ENCODE data around the gene DTYMK. TPM values are rescaled to one million over a fixed set of nuclear protein-coding genes. Genes with fewer than 3 reads are reported as not detected.

DTYMK gene
- polyA plus RNA-seq, 2 of the 4 experiments (the other 2 are of a cell fraction), result 68.7 to 99.5 TPM

DNA sequence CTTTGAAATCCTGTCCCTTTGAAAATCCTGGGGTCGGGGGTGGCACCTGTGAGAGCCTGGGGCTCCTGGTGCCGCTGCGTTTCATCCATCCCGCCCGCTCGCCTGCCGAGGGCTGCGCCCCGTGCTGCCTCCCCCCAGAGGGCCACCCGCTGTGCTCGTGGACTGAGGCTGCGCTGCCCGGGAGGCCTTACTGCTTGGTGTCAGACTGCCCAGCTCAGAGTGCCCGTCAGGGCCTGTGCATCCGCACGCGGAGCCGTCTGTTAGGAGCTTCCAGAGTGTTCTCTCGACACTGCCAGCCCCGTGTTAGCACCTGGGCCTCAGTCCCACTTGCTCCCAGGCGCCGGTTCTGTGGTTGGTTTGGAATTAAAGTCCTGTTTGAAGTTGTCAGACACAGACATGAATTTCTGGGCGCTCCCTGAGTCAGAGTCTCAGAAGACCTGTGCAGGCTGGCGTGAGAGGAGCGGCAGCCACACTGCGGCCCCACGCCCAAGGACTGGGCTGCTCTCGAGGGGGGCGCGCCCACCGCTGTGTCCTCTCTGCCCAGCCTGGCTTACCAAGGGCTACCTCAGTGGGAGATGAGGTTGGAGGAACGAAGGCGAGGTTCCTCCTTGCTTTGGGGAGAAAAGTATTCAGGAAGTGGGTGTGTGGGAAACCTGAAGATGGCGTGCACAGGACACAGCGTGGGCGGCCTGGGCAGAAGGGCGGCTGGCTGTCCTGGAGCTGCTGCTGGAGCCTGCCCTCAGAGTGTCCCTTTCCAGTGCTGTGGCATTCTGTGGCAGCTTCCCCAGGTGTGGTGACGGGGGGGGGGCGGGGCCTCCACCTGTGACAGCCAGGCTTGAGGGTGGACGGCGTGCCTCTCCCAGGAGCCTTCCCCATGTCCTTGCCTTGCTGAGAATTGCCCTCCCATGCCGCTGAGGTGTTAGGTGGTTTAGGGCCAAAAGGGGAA lies 14.1 kb downstream of the DTYMK start:
- H3K4me1 ChIP-seq, result no peaks in the 10 kb centered on the region
- TF ChIP-seq ZSCAN20 (CRISPR knock-in tag; IDR thresholded peaks at IDR 0.05), result no peak
- TF ChIP-seq FOSL2 (IDR thresholded peaks at IDR 0.05), result no peak
- TF ChIP-seq FOSL2 (CRISPR knock-in tag; IDR thresholded peaks at IDR 0.05), result no peak
- TF ChIP-seq, protein P1, sequence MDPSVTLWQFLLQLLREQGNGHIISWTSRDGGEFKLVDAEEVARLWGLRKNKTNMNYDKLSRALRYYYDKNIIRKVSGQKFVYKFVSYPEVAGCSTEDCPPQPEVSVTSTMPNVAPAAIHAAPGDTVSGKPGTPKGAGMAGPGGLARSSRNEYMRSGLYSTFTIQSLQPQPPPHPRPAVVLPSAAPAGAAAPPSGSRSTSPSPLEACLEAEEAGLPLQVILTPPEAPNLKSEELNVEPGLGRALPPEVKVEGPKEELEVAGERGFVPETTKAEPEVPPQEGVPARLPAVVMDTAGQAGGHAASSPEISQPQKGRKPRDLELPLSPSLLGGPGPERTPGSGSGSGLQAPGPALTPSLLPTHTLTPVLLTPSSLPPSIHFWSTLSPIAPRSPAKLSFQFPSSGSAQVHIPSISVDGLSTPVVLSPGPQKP (IDR thresholded peaks at IDR 0.05; ENCODE audit: low read depth, low read length), result no peak
- TF ChIP-seq PHF8 (IDR thresholded peaks at IDR 0.05; ENCODE audit: borderline replicate concordance, low read depth), result no peak
- no peak for TF ChIP-seq RNF2 (IDR thresholded peaks at IDR 0.05; ENCODE audit: borderline replicate concordance, low read depth)
- TF ChIP-seq ZNF302 (CRISPR knock-in tag; IDR thresholded peaks at IDR 0.05), result no peak
- no peak for TF ChIP-seq KDM1A (IDR thresholded peaks at IDR 0.05; ENCODE audit: low read depth)
- TF ChIP-seq HDAC2 (IDR thresholded peaks at IDR 0.05), result no peak
- no peak for TF ChIP-seq CHD2 (IDR thresholded peaks at IDR 0.05; ENCODE audit: low read length, partially characterized antibody)
- TF ChIP-seq MAZ (IDR thresholded peaks at IDR 0.05; ENCODE audit: borderline replicate concordance, low read depth, low read length), result no peak
- no peak for TF ChIP-seq BHLHE40 (IDR thresholded peaks at IDR 0.05; ENCODE audit: low read depth, low read length)
- TF ChIP-seq ZC3H11A (IDR thresholded peaks at IDR 0.05), result no peak
- no peak for TF ChIP-seq EP300 (IDR thresholded peaks at IDR 0.05)
- no peak for TF ChIP-seq RCOR1 (IDR thresholded peaks at IDR 0.05; ENCODE audit: low read depth, low read length)
- TF ChIP-seq CHD4 (IDR thresholded peaks at IDR 0.05; ENCODE audit: borderline replicate concordance), result no peak
- TF ChIP-seq, protein P2, sequence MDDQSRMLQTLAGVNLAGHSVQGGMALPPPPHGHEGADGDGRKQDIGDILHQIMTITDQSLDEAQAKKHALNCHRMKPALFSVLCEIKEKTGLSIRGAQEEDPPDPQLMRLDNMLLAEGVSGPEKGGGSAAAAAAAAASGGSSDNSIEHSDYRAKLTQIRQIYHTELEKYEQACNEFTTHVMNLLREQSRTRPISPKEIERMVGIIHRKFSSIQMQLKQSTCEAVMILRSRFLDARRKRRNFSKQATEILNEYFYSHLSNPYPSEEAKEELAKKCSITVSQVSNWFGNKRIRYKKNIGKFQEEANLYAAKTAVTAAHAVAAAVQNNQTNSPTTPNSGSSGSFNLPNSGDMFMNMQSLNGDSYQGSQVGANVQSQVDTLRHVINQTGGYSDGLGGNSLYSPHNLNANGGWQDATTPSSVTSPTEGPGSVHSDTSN (IDR thresholded peaks at IDR 0.05), result no peak
- no peak for FAIRE-seq
- DNase-seq (ENCODE audit: low read depth in 1 of 2, low spot score in 1 of 2), result no peak
- WGBS (ENCODE audit: missing lambda C conversion rate), result 93% methylated on average over 38 of the region's 42 CpGs
- CTCF ChIA-PET, result no interaction called here
- H3K4me3 ChIP-seq, result no peak overlapping the region
- no peak for ATAC-seq
- H3K9me3 ChIP-seq, result no peaks in the 10 kb centered on the region
- POLR2A ChIA-PET, result no interaction called here
- H3K27ac ChIP-seq, result no peak overlapping the region
- no peak overlapping the region for H3K4me2 ChIP-seq

DNA sequence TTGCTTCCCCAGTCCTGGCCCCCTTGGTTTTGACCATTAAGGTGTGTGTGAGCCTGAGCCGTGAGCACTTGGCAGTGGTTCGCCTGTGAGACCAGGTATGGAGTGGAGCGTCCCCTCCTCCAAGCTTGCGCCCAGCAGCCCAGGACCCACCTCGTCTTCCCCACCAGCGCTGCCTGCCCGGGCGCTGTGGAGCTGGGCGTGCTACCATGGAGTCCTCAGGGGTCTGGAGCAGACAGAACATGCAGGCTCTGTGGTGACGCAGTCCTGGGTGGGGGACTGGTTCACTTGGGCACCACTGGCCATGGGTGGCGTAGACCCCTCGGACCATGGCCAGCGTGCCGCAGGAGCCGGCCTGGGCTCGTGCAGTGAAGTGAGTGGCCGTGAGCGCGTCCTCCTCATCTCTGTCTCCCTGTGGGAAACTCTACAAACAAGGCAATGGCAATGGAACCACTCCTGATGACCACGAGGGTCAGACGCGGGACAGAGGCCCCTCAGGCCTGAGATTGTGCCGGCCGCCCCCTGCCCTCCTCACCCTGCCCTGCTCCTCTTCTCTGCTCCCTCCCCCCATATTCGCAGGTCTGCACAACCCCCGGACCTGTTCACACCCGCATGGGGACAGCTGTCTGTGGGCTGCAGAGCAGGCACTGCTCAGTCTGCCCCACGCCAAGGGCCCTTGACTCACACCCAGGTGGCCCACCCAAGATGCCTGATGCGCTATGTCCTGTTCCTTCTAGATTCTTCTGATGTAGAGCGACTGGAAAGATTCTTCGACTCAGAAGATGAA lies 15.0 kb downstream of the DTYMK start:
- FAIRE-seq (no peak), DNase-seq (ENCODE audit: low read depth in 1 of 2, low spot score in 1 of 2) (no peak), ATAC-seq (no peak)
- TF ChIP-seq CHD2 (IDR thresholded peaks at IDR 0.05; ENCODE audit: low read length, partially characterized antibody) (no peak), FOXS1 (CRISPR knock-in tag; IDR thresholded peaks at IDR 0.05) (no peak), ZFP36 (IDR thresholded peaks at IDR 0.05; ENCODE audit: borderline replicate concordance, partially characterized antibody) (no peak), TP53 (CRISPR knock-in tag; IDR thresholded peaks at IDR 0.05) (no peak), CEBPB (IDR thresholded peaks at IDR 0.05) (no peak), CBX2 (IDR thresholded peaks at IDR 0.05; ENCODE audit: borderline replicate concordance, low read depth) (no peak)
- TF ChIP-seq, protein P3, sequence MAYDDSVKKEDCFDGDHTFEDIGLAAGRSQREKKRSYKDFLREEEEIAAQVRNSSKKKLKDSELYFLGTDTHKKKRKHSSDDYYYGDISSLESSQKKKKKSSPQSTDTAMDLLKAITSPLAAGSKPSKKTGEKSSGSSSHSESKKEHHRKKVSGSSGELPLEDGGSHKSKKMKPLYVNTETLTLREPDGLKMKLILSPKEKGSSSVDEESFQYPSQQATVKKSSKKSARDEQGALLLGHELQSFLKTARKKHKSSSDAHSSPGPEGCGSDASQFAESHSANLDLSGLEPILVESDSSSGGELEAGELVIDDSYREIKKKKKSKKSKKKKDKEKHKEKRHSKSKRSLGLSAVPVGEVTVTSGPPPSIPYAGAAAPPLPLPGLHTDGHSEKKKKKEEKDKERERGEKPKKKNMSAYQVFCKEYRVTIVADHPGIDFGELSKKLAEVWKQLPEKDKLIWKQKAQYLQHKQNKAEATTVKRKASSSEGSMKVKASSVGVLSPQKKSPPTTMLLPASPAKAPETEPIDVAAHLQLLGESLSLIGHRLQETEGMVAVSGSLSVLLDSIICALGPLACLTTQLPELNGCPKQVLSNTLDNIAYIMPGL (CRISPR knock-in tag; IDR thresholded peaks at IDR 0.05; ENCODE audit: borderline replicate concordance), result no peak
- no peaks in the 10 kb centered on the region for H3K9me3 ChIP-seq
- H3K4me2 ChIP-seq, result no peak overlapping the region
- ChIA-PET CTCF (interaction anchor here (0.8 to 2.5 kb wide), 3 partner anchors 10 to 13 kb away, joined by 3 to 15 read pairs (median 4); no protein-coding TSS in a partner anchor), POLR2A (no interaction called here)
- no peak overlapping the region for H3K27ac ChIP-seq
- no peaks in the 10 kb centered on the region for H3K4me1 ChIP-seq
- 97% methylated on average over 19 of the region's 31 CpGs for WGBS (ENCODE audit: missing lambda C conversion rate)
- H3K4me3 ChIP-seq, result no peak overlapping the region

All from A549 (cell line).